GM10248 (cell line): ENCODE measurements around the gene TM7SF2.

Experiments
- CTCF ChIA-PET: fragments of 300-600 bp; sonication (Branson Sonifier 250); formaldehyde crosslinking; extraction: SDS; loops from one replicate; lab custom pipeline; 2021; ENCODE audit warnings: antibody characterized with exemption; lab: Yijun Ruan, JAX
- POLR2A ChIA-PET: fragments of 350-650 bp; sonication (Branson Sonifier 250); formaldehyde crosslinking; extraction: SDS; loops from one replicate; lab custom pipeline; 2020; ENCODE audit warnings: antibody characterized with exemption; lab: Yijun Ruan, JAX
- DNase-seq: peaks from one replicate; pipeline ENCODE4 v3.0.0; 2012; ENCODE audit errors: extremely low spot score
- TF ChIP-seq, protein P1 (sequence below): IDR thresholded peaks from 2 replicates; pipeline ENCODE4 v1.5.1; 2012; ENCODE audit warnings: mild to moderate bottlenecking, low read depth; ENCODE audit errors: extremely low read depth, missing control alignments, control extremely low read depth

TM7SF2 gene

DNA sequence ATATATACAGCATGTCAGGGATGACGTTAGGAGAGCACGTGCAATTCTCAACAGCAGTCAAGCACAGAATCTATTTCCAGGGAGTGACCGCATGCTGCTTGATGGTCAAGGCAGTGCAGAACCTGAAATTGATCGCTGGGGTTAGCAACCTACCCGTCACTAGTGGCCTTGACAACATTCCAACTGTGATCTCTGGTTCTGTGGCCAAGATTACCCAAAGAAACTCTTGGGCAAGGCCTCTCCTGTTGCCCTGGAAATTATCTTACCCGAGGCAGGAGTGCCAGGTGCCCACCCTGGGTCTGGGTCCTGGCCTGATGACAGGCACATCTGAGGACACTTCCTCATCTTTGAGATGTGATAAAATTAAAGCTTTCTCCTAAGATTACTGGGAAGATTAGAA, 2.2 kb downstream of the TM7SF2 start:
- DNase-seq: no peak
- ChIA-PET CTCF (interaction anchor here (1.1 to 7.5 kb wide), 7 partner anchors 13 to 101 kb away, joined by 3 to 165 read pairs (median 5); partner anchors contain the start of genes ARL2, SNX15 and VPS51), POLR2A (interaction anchor here (1.6 kb wide), 1 partner anchor 8 kb away, joined by 10 read pairs; the partner anchor contains the start of genes FAU and MRPL49)
- TF ChIP-seq, protein P1, sequence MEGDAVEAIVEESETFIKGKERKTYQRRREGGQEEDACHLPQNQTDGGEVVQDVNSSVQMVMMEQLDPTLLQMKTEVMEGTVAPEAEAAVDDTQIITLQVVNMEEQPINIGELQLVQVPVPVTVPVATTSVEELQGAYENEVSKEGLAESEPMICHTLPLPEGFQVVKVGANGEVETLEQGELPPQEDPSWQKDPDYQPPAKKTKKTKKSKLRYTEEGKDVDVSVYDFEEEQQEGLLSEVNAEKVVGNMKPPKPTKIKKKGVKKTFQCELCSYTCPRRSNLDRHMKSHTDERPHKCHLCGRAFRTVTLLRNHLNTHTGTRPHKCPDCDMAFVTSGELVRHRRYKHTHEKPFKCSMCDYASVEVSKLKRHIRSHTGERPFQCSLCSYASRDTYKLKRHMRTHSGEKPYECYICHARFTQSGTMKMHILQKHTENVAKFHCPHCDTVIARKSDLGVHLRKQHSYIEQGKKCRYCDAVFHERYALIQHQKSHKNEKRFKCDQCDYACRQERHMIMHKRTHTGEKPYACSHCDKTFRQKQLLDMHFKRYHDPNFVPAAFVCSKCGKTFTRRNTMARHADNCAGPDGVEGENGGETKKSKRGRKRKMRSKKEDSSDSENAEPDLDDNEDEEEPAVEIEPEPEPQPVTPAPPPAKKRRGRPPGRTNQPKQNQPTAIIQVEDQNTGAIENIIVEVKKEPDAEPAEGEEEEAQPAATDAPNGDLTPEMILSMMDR: no peak

DNA sequence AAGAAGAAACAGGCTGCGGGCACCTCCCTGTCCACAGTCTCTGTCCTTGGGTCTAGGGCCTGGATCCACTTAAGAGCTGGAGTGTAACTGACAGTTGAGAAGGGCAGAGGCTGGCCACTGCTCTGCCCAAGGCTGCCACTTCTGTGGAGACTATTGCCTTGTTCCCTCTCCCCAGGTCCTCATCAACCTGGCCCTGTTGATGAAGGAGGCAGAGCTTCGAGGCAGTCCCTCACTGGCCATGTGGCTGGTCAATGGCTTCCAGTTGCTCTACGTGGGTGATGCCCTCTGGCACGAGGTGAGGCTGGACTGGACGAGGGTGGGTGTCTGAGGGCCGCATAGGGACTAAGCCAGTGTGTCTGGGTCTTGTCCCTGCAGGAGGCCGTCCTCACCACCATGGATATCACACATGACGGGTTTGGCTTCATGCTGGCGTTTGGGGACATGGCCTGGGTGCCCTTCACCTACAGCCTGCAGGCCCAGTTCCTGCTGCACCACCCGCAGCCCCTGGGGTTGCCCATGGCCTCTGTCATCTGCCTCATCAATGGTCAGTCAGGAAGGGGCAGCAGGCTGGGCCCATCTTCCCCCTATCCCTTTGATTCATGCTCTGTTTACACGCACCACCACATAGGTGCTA, 3.0 kb downstream of the TM7SF2 start:
- ChIA-PET CTCF (interaction anchor here (1.4 to 7.5 kb wide), 2 partner anchors 16 to 101 kb away, joined by 5 to 165 read pairs; partner anchors contain the start of genes ARL2 and VPS51), POLR2A (interaction anchor here (1.6 kb wide), 1 partner anchor 7 kb away, joined by 10 read pairs; the partner anchor contains the start of genes FAU and MRPL49)
- no peak for DNase-seq
- TF ChIP-seq, protein P1: no peak

DNA sequence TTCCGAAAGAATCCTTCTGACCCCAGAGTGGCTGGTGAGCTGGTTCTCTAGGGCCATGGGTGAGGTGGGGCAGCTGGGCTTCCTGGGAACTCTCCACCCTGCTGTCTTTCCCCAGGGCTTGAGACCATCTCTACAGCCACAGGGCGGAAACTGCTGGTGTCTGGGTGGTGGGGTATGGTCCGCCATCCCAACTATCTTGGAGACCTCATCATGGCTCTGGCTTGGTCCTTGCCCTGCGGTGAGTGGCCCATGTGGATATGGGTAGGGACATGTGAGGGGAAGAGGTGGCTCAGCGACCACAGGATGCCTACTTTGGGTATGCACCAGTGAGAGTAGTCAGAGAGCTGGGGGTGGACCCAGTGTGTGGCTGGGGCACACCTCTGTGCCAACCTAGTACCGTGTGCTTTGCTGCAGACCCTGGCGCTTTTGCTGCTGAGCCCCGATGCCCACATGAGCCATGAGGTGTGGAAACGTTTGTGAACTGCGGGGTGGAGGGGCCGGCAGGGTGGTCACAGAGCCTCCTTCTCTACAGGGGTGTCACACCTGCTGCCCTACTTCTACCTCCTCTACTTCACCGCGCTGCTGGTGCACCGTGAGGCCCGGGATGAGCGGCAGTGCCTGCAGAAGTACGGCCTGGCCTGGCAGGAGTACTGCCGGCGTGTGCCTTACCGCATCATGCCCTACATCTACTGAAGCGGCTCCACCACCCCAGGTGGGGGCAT, 3.9 kb downstream of the TM7SF2 start:
- DNase-seq: no peak
- TF ChIP-seq, protein P1: no peak
- ChIA-PET CTCF (interaction anchor here (0.6 to 7.2 kb wide), 5 partner anchors 19 to 265 kb away, joined by 3 to 73 read pairs (median 5); partner anchors contain the start of genes ARL2, CAPN1 and SYVN1), POLR2A (interaction anchor here (0.6 kb wide), 2 partner anchors 20 to 197 kb away, joined by 4 to 6 read pairs; no protein-coding TSS in a partner anchor)

DNA sequence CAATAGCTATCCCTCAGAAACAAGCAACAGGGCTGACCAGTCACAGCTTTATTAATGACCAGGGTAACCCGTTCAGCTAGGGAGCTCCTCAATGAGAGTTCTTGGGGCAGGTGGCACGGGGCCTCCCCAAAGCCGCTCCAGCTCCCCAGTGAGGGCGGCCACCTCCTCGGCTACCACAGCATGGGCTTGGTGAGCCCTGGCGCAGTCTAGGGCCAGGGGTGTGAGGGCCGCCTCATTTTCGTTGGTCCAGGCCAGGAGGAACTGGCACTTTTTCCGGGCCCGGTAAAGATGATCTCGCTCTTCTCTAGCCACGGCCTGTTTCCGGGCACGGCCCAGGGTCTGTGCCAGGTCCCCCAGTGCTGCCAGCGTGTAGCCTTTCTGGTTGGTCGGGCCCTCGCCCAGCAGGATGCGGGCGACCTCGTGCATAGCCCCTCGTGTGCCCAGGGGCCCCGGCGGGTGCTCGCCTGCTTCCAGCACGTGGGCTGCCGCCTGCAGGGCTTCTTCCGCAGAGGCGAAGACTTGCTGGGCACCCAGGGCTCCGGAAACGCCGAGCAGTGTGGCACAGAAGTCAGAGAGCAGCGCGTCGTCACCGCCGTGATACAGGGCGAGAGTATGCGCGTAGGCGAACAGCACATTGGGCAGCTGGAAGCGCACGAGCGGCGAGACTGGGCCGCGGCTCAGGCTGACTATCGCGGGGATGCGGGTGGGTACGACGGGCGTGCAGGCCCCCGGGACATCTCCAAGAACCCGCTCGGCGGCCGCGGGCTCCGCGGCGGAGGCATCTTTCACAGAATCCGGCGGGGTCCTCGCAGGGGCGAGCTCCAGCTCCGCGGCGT, 4.9 kb downstream of the TM7SF2 start:
- TF ChIP-seq, protein P1: no peak
- ChIA-PET CTCF (interaction anchor here (0.6 to 7.2 kb wide), 16 partner anchors 10 to 268 kb away, joined by 3 to 73 read pairs (median 5); partner anchors contain the start of genes ARL2, CAPN1, SAC3D1 and SYVN1), POLR2A (interaction anchor here (0.6 to 1.3 kb wide), 6 partner anchors 15 to 382 kb away, joined by 3 to 7 read pairs (median 5); partner anchors contain the start of genes MALAT1, POLA2 and SF1)
- no peak for DNase-seq

DNA sequence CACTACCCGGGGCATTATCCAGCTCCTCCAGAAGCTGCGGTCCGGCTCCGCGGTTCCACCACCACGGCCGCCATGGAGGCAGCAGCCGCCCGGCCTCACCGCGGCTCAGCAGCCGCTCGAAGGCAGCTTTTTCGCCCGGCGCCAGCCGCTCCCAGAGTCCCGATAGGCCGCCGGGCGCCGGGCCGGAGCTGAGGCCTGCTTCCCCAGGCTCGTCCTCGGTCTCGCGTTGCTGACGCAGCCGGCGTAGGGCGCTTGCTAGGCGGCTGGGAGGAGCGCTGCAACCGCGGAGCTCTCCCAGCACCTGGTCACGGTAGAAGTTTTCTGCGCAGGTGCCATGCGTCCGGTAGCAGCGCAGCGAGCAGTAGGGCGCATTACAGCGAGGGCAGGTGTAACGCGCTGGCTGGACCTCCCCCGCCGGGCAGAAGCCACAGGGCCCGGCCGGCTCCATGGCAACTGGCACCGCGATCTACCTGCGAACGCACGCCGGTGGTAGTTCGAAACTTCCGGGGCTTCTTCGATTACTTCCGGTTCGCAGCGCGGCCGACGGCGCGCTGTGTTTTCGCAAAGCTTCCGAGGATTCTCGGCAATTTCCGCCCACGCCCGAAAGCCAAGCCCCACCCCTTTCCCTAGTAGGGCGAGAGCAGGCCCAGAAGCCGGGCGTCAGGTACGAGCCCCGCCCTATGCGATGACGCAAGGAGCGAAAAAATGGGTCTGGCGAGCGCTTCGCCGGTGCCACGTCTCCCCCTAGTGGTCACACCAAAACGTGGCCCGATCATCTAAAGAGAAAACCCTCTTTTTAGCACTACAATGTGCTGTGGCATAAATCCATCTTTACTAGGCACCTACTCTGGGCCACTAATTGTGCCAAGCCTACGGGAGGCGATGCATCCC, 5.8 kb downstream of the TM7SF2 start, which contains the start of gene ZNHIT2:
Gene ZNHIT2 (minus strand): TSS at position 496 of the 891 bp plus-strand sequence. CDS start 48 bp downstream, at position 448.
- ChIA-PET POLR2A (interaction anchor here (0.6 to 1.3 kb wide), 10 partner anchors 14 to 734 kb away, joined by 3 to 7 read pairs (median 4); partner anchors contain the start of genes CDC42BPG, MALAT1, POLA2 and SF1), CTCF (interaction anchor here (0.6 to 7.2 kb wide), 24 partner anchors 9 to 269 kb away, joined by 3 to 73 read pairs (median 5); partner anchors contain the start of genes ARL2, CAPN1, SAC3D1 and SYVN1)
- TF ChIP-seq, protein P1: peak; percentile 84
- peak; percentile 95 for DNase-seq
